HS-5 (cell line): ENCODE results near the gene ITGA4.

Experiments
- DNase-seq: peaks from one replicate; pipeline ENCODE4 v3.0.0-alpha.2; 2012; ENCODE audit warnings: low read depth

ITGA4 gene

GRCh38 chr2:181575024-181575649 is 118.0 kb downstream of the ITGA4 start:
- no peak for DNase-seq

- DNase-seq = no peak
These were observed 118.5 kb downstream of the ITGA4 start for GRCh38 chr2:181575650-181576025.

GRCh38 chr2:181576431-181576830 is 119.2 kb downstream of the ITGA4 start:
- DNase-seq = no peak

GRCh38 chr2:181578829-181579228 is 121.6 kb downstream of the ITGA4 start:
- no peak for DNase-seq

GRCh38 chr2:181581534-181581933 is 124.3 kb downstream of the ITGA4 start:
- no peak for DNase-seq

GRCh38 chr2:181585732-181586131 is 128.5 kb downstream of the ITGA4 start:
- no peak for DNase-seq
